Sigmoid colon (tissue), 7 donors: ENCODE results near the gene OR5AU1. TPM values are rescaled to one million over a fixed set of nuclear protein-coding genes. Genes with fewer than 3 reads are reported as not detected.

Experiments used
- DNase-seq: peaks from one replicate; pipeline ENCODE4 v3.0.0-alpha.2; 2019
- H3K27ac ChIP-seq, 4 donors: fragments of 200-600 bp; sonication (generic); one replicate each; pipeline ENCODE4 v1.5.1; 2016 to 2019; ENCODE audit warnings: mild to moderate bottlenecking in 1 of 4
- H3K27me3 ChIP-seq, 3 donors: fragments of 200-600 bp; sonication (generic); one replicate each; pipeline ENCODE4 v1.5.1; 2019; ENCODE audit warnings: mild to moderate bottlenecking in 1 of 3
- H3K36me3 ChIP-seq, 4 donors: fragments of 200-600 bp; sonication (generic); one replicate each; pipeline ENCODE4 v1.5.1; 2016 to 2019
- H3K4me1 ChIP-seq, 4 donors: fragments of 200-600 bp; sonication (generic); one replicate each; pipeline ENCODE4 v1.5.1; 2017 to 2019
- H3K4me3 ChIP-seq, 4 donors: fragments of 200-600 bp; sonication (generic); one replicate each; pipeline ENCODE4 v1.5.1; 2017 to 2019; ENCODE audit warnings: mild to moderate bottlenecking in 2 of 4, moderate library complexity in 1 of 4
- H3K9me3 ChIP-seq, 4 donors: fragments of 200-600 bp in 3 of 4; sonication (generic) in 3 of 4; one replicate each; pipeline versions ENCODE4 v1.5.1 to v1.6.1; 2013 to 2019
- CTCF ChIP-seq, 4 experiments: fragments of 450-650 bp in 3 of 4; fragments of 200-600 bp in 1 of 4; IDR thresholded peaks; one replicate each; pipeline ENCODE4 v1.5.1; 2016 to 2019; ENCODE audit warnings: antibody characterized with exemption in 4 of 4, mild to moderate bottlenecking in 3 of 4, moderate library complexity in 2 of 4
- EP300 ChIP-seq, 4 donors: sonication (generic); formaldehyde crosslinking; IDR thresholded peaks; one replicate each; pipeline ENCODE4 v1.6.1; 2017; ENCODE audit warnings: antibody characterized with exemption in 4 of 4
- POLR2A ChIP-seq, 2 donors: fragments of 450-650 bp; IDR thresholded peaks; one replicate each; pipeline ENCODE4 v1.6.1; 2016; ENCODE audit warnings: antibody characterized with exemption in 2 of 2, mild to moderate bottlenecking in 2 of 2, moderate library complexity in 2 of 2
- POLR2AphosphoS5 ChIP-seq, 4 donors: sonication (generic); formaldehyde crosslinking; IDR thresholded peaks; one replicate each; pipeline ENCODE4 v1.6.1; 2017; ENCODE audit warnings: antibody characterized with exemption in 4 of 4
- WGBS, 2 donors: extraction: QIAGEN DNeasy Blood & Tissue Kit; methylation state at CpG; one replicate each; pipeline ENCODE4 v1.1.7; 2013; 5-methylcytosine and 5-hydroxymethylcytosine counted together
- intact Hi-C: fragments of 100-400 bp; cut with DNase I; formaldehyde crosslinking; loops from one replicate; pipeline ENCODE4 v1.15.1; 2023
- polyA plus RNA-seq, 3 donors: library from polyadenylated mRNA; stranded (reverse); fragments of 200-250 nt; gene quantifications; one replicate each; pipeline ENCODE4 v1.2.3, GENCODE V29; 2013
- total RNA-seq, 4 donors: library from RNA; depleted of rRNA; stranded (reverse); fragments of >200 nt; gene quantifications; one replicate each; pipeline ENCODE4 v1.1.0, GENCODE V29; 2016
- donor health status: healthy with polysubstance abuse.
- donor health status: Bipolar disorder and iron deficiency.
- donor health status: healthy.

The OR5AU1 gene
- total and polyA plus RNA-seq, 7 donors, result not detected

DNA sequence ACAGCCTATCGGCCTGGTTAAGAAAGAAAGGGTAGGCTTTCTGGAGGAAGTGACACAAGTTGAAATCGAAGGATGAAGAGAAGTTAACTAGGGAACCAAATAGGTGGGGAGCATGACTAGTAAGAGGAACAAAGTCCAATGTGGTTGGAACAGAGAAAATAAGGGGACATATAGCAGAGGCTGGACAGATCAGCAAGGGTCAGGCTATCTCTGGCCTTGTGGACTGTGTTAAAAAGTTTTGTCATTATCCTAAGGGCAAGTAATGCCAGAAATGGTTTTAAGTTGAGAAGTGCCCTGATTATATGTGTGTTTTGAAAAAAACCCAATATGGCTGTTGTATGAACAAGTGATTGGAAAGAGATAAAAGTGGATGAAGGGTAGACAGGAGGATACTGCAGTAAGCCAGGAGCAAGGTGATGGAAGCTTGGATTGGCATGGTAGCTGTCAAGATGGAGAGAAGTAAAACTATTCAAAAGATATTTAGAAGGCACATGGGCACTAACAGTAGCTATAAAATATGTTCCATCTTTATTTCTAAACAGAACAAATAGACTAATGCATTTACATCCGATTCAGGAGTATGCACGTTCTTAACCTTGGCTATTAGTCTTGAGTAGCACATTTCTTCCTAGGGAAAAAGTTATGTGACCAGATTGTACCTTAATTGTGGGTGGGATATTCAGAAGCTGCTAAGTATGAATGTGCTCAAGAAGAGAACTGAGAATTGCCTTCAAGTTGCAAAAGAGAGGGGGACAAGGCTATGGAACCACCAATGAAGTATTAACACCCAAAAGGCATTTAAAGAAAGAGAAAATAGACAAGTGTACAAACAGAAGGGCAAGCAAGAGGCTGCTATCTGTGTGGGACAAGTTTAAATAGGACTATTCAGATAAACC is 46.8 kb upstream of the OR5AU1 start:
- DNase-seq, result no peak
- intact Hi-C loops, result no loop called here

GRCh38 chr14:21201732-21202462 is 46.0 kb upstream of the OR5AU1 start:
- WGBS, 2 donors, result 79 to 81% methylated on average over 12 of the region's 12 CpGs
- H3K4me3 ChIP-seq, result no peak overlapping the region
- H3K9me3 ChIP-seq, result no peaks in the 10 kb centered on the region
- no peak for DNase-seq
- intact Hi-C loops, result no loop called here
- TF ChIP-seq EP300 (IDR thresholded peaks at IDR 0.05), result no peak
- TF ChIP-seq POLR2AphosphoS5 (IDR thresholded peaks at IDR 0.05), result no peak
- no peak for TF ChIP-seq CTCF (IDR thresholded peaks at IDR 0.05)
- no peak for TF ChIP-seq POLR2A (IDR thresholded peaks at IDR 0.05)
- no peaks in the 10 kb centered on the region for H3K4me1 ChIP-seq
- peaks cover 0 to 23% (median 0%) of the 10 kb centered on the region in 4 donors for H3K36me3 ChIP-seq
- no peaks in the 10 kb centered on the region for H3K27me3 ChIP-seq
- no peak overlapping the region for H3K27ac ChIP-seq

More for the DNA sequence above, 46.8 kb upstream of the OR5AU1 start:
- Histone ChIP-seq H3K4me3 (no peak overlapping the region), H3K4me1 (no peaks in the 10 kb centered on the region), H3K27ac (no peak overlapping the region), H3K27me3 (no peaks in the 10 kb centered on the region), H3K9me3 (no peaks in the 10 kb centered on the region), H3K36me3 (peaks cover 0 to 32% (median 0%) of the 10 kb centered on the region in 4 donors)
- WGBS, 2 donors, result 89% methylated on average over 4 of the region's 4 CpGs
- TF ChIP-seq POLR2A (IDR thresholded peaks at IDR 0.05) (no peak), CTCF (IDR thresholded peaks at IDR 0.05) (no peak), POLR2AphosphoS5 (IDR thresholded peaks at IDR 0.05) (no peak), EP300 (IDR thresholded peaks at IDR 0.05) (no peak)

- Histone ChIP-seq H3K9me3 (no peaks in the 10 kb centered on the region), H3K4me1 (no peaks in the 10 kb centered on the region), H3K27ac (no peak overlapping the region), H3K27me3 (no peaks in the 10 kb centered on the region), H3K4me3 (no peak overlapping the region), H3K36me3 (peaks cover 0 to 18% (median 0%) of the 10 kb centered on the region in 4 donors)
- 72 to 87% methylated on average over 5 of the region's 5 CpGs for WGBS, 2 donors
- no peak for TF ChIP-seq POLR2A (IDR thresholded peaks at IDR 0.05)
- TF ChIP-seq EP300 (IDR thresholded peaks at IDR 0.05), result no peak
- peak in 1 of 4 donors; percentile 4 for TF ChIP-seq POLR2AphosphoS5 (IDR thresholded peaks at IDR 0.05)
- TF ChIP-seq CTCF (IDR thresholded peaks at IDR 0.05), result no peak
- intact Hi-C loops, result no loop called here
- DNase-seq, result no peak
These were observed 45.0 kb upstream of the OR5AU1 start for GRCh38 chr14:21200752-21201461.

GRCh38 chr14:21199611-21200560 is 44.0 kb upstream of the OR5AU1 start:
- Histone ChIP-seq H3K9me3 (no peaks in the 10 kb centered on the region), H3K36me3 (peaks cover 0 to 8% (median 0%) of the 10 kb centered on the region in 4 donors), H3K4me3 (no peak overlapping the region), H3K27ac (no peak overlapping the region), H3K27me3 (no peaks in the 10 kb centered on the region), H3K4me1 (no peaks in the 10 kb centered on the region)
- DNase-seq, result no peak
- 46 to 73% methylated on average over 3 of the region's 3 CpGs for WGBS, 2 donors
- intact Hi-C loops, result no loop called here
- TF ChIP-seq POLR2A (IDR thresholded peaks at IDR 0.05), result no peak
- no peak for TF ChIP-seq CTCF (IDR thresholded peaks at IDR 0.05)
- TF ChIP-seq POLR2AphosphoS5 (IDR thresholded peaks at IDR 0.05), result no peak
